ENCODE results near the gene SLC32A1. TPM values are rescaled to one million over a fixed set of nuclear protein-coding genes. Genes with fewer than 3 reads are reported as not detected.

Gene SLC32A1
- total RNA-seq, 1 experiment from 2014 or later = 0.09 TPM

- DNase-seq (ENCODE audit: low spot score) (no peak), ATAC-seq (no peak)
- no peak overlapping the region for H3K27ac Mint-ChIP-seq
- H3K9me3 Mint-ChIP-seq = no peaks in the 10 kb centered on the region
- H3K4me1 Mint-ChIP-seq = peaks cover 36% of the 10 kb centered on the region
- ChIA-PET CTCF (interaction anchor here (0.8 to 11.1 kb wide), 3 partner anchors 8 to 83 kb away, joined by 3 to 188 read pairs (median 4); no protein-coding TSS in a partner anchor), POLR2A (no interaction called here)
- no peak for TF ChIP-seq OVOL2 (CRISPR knock-in tag; IDR thresholded peaks at IDR 0.05; ENCODE audit: borderline replicate concordance)
- TF ChIP-seq RORB (CRISPR knock-in tag; IDR thresholded peaks at IDR 0.05) = no peak
- TF ChIP-seq ZNF423 (CRISPR knock-in tag; IDR thresholded peaks at IDR 0.05) = no peak
- no peak for TF ChIP-seq ZNF317 (CRISPR knock-in tag; IDR thresholded peaks at IDR 0.05; ENCODE audit: borderline replicate concordance, low read depth)
- TF ChIP-seq FOXP1 (CRISPR knock-in tag; IDR thresholded peaks at IDR 0.05; ENCODE audit: borderline replicate concordance) = no peak
- TF ChIP-seq ATF6 (CRISPR knock-in tag; IDR thresholded peaks at IDR 0.05) = no peak
- no peak for TF ChIP-seq MYBL2 (CRISPR knock-in tag; IDR thresholded peaks at IDR 0.05)
- no peak for TF ChIP-seq ZNF138 (CRISPR knock-in tag; conservative IDR thresholded peaks at IDR 0.05)
- TF ChIP-seq EMX1 (CRISPR knock-in tag; IDR thresholded peaks at IDR 0.05) = no peak
- TF ChIP-seq HMGXB4 (CRISPR knock-in tag; IDR thresholded peaks at IDR 0.05) = no peak
- TF ChIP-seq E2F4 (CRISPR knock-in tag; IDR thresholded peaks at IDR 0.05; ENCODE audit: borderline replicate concordance, low read depth) = no peak
- no peak for TF ChIP-seq ZNF263 (CRISPR knock-in tag; IDR thresholded peaks at IDR 0.05; ENCODE audit: low read depth)
- no peak for TF ChIP-seq IRF1 (CRISPR knock-in tag; IDR thresholded peaks at IDR 0.05)
- TF ChIP-seq ZNF121 (CRISPR knock-in tag; IDR thresholded peaks at IDR 0.05) = no peak
- no peak for TF ChIP-seq NFATC4 (CRISPR knock-in tag; IDR thresholded peaks at IDR 0.05)
- no peak for TF ChIP-seq NR3C1 (CRISPR knock-in tag; conservative IDR thresholded peaks at IDR 0.05; ENCODE audit: low read depth)
- no peak for TF ChIP-seq ZBTB43 (CRISPR knock-in tag; IDR thresholded peaks at IDR 0.05)
- H3K36me3 Mint-ChIP-seq = no peaks in the 10 kb centered on the region
- H3K27me3 Mint-ChIP-seq (ENCODE audit: low read depth) = peaks cover 95% of the 10 kb centered on the region
- no peak overlapping the region for H3K4me3 Mint-ChIP-seq
Observed at GRCh38 chr20:38732981-38733380, 8.7 kb downstream of the SLC32A1 start.

- no peak for TF ChIP-seq NFE2L1 (CRISPR knock-in tag; IDR thresholded peaks at IDR 0.05)
- no peak for TF ChIP-seq OVOL2 (CRISPR knock-in tag; IDR thresholded peaks at IDR 0.05; ENCODE audit: borderline replicate concordance)
- no peak for TF ChIP-seq ZNF425 (CRISPR knock-in tag; conservative IDR thresholded peaks at IDR 0.05)
- no peak for TF ChIP-seq ZNF416 (CRISPR knock-in tag; IDR thresholded peaks at IDR 0.05)
- no peak for TF ChIP-seq TEAD4 (CRISPR knock-in tag; IDR thresholded peaks at IDR 0.05)
- TF ChIP-seq CREB1 (CRISPR knock-in tag; IDR thresholded peaks at IDR 0.05) = no peak
- peaks cover 87% of the 10 kb centered on the region for H3K27me3 Mint-ChIP-seq (ENCODE audit: low read depth)
- ATAC-seq (no peak), DNase-seq (ENCODE audit: low spot score) (no peak)
- H3K4me1 Mint-ChIP-seq = peaks cover 19% of the 10 kb centered on the region
- H3K4me3 Mint-ChIP-seq = no peak overlapping the region
- CTCF ChIA-PET = interaction anchor here (1.5 kb wide), 1 partner anchor 9 kb away, joined by 3 read pairs; no protein-coding TSS in a partner anchor
- no peaks in the 10 kb centered on the region for H3K36me3 Mint-ChIP-seq
- POLR2A ChIA-PET = interaction anchor here (1.6 kb wide), 1 partner anchor 12 kb away, joined by 4 read pairs; the partner anchor contains the start of gene ACTR5
- H3K9me3 Mint-ChIP-seq = no peaks in the 10 kb centered on the region
- H3K27ac Mint-ChIP-seq = no peak overlapping the region
Observed at GRCh38 chr20:38735172-38735571, 10.9 kb downstream of the SLC32A1 start.

Measured in WTC11 (cell line).